Measurements from ENCODE around the gene CER1. TPM values are rescaled to one million over a fixed set of nuclear protein-coding genes. Genes with fewer than 3 reads are reported as not detected.

Gene CER1
- polyA plus RNA-seq, 1 of the 3 experiments (the other 2 are of a cell fraction) = not detected

- no peak for TF ChIP-seq TEAD4 (IDR thresholded peaks at IDR 0.05; ENCODE audit: borderline replicate concordance, insufficient read depth)
These were observed 768 bp upstream of the CER1 start (continued) for GRCh38 chr9:14723301-14723700.

- ChIA-PET POLR2A (no interaction called here), CTCF (no interaction called here)
- Histone ChIP-seq H3K9me2 (no peaks in the 10 kb centered on the region), H3K4me1 (ENCODE audit: control insufficient read depth in 1 of 2, insufficient read depth in 2 of 2, low read depth in 1 of 2, low read length in 1 of 2) (no peaks in the 10 kb centered on the region; a peak in 1 of 4 replicates), H4K20me1 (ENCODE audit: insufficient read depth) (no peaks in the 10 kb centered on the region), H3K9ac (no peak overlapping the region), H3K27ac (ENCODE audit: low read depth in 2 of 2, low read length in 1 of 2) (no peak overlapping the region), H3K4me3 (ENCODE audit: low read depth in 2 of 2, low read length in 1 of 2) (no peak overlapping the region), H3K9me3 (no peaks in the 10 kb centered on the region), H3F3A (replicated peaks; ENCODE audit: insufficient read depth) (no peaks in the 10 kb centered on the region), H2AFZ (ENCODE audit: low read depth) (no peak overlapping the region), H3K27me3 (ENCODE audit: insufficient read depth) (peaks cover 5% of the 10 kb centered on the region; the same call in 1 of the 2 replicates), H3K36me3 (replicated peaks in 1 of 2; ENCODE audit: control insufficient read depth in 1 of 2, insufficient read depth in 2 of 2, low read length in 1 of 2) (no peaks in the 10 kb centered on the region), H3K79me2 (ENCODE audit: insufficient read depth) (no peaks in the 10 kb centered on the region), H3K4me2 (no peak overlapping the region)
- DNase-seq = no peak
- TF ChIP-seq MAX (IDR thresholded peaks at IDR 0.05; ENCODE audit: low read depth) (no peak), MEF2A (IDR thresholded peaks at IDR 0.05; ENCODE audit: borderline replicate concordance, low read depth) (no peak), CHD2 (IDR thresholded peaks at IDR 0.05; ENCODE audit: low read length, partially characterized antibody) (no peak), SMC3 (IDR thresholded peaks at IDR 0.05; ENCODE audit: low read depth, low read length) (no peak), ELF1 (IDR thresholded peaks at IDR 0.05) (no peak), FOXM1 (IDR thresholded peaks at IDR 0.05; ENCODE audit: low read depth) (no peak), TAF1 (IDR thresholded peaks at IDR 0.05; ENCODE audit: borderline replicate concordance, low read depth, low read length) (no peak), JUND (IDR thresholded peaks at IDR 0.05) (no peak), YY1 (IDR thresholded peaks at IDR 0.05; ENCODE audit: low read depth) (no peak), GATA2 (CRISPR knock-in tag; IDR thresholded peaks at IDR 0.05) (no peak), RXRA (IDR thresholded peaks at IDR 0.05; ENCODE audit: borderline replicate concordance, low read depth) (no peak), PBX3 (IDR thresholded peaks at IDR 0.05) (no peak), FOXJ3 (CRISPR knock-in tag; IDR thresholded peaks at IDR 0.05) (no peak)
- TF ChIP-seq, protein P1, sequence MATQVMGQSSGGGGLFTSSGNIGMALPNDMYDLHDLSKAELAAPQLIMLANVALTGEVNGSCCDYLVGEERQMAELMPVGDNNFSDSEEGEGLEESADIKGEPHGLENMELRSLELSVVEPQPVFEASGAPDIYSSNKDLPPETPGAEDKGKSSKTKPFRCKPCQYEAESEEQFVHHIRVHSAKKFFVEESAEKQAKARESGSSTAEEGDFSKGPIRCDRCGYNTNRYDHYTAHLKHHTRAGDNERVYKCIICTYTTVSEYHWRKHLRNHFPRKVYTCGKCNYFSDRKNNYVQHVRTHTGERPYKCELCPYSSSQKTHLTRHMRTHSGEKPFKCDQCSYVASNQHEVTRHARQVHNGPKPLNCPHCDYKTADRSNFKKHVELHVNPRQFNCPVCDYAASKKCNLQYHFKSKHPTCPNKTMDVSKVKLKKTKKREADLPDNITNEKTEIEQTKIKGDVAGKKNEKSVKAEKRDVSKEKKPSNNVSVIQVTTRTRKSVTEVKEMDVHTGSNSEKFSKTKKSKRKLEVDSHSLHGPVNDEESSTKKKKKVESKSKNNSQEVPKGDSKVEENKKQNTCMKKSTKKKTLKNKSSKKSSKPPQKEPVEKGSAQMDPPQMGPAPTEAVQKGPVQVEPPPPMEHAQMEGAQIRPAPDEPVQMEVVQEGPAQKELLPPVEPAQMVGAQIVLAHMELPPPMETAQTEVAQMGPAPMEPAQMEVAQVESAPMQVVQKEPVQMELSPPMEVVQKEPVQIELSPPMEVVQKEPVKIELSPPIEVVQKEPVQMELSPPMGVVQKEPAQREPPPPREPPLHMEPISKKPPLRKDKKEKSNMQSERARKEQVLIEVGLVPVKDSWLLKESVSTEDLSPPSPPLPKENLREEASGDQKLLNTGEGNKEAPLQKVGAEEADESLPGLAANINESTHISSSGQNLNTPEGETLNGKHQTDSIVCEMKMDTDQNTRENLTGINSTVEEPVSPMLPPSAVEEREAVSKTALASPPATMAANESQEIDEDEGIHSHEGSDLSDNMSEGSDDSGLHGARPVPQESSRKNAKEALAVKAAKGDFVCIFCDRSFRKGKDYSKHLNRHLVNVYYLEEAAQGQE (IDR thresholded peaks at IDR 0.05; ENCODE audit: low read depth, low read length) = no peak
- TF ChIP-seq, protein P2, sequence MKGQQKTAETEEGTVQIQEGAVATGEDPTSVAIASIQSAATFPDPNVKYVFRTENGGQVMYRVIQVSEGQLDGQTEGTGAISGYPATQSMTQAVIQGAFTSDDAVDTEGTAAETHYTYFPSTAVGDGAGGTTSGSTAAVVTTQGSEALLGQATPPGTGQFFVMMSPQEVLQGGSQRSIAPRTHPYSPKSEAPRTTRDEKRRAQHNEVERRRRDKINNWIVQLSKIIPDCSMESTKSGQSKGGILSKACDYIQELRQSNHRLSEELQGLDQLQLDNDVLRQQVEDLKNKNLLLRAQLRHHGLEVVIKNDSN (IDR thresholded peaks at IDR 0.05; ENCODE audit: borderline replicate concordance, low read depth) = no peak
- 55% methylated on average over 8 of the region's 8 CpGs for WGBS (ENCODE audit: low lambda C conversion rate)
These were observed 3.2 kb downstream of the CER1 start for GRCh38 chr9:14719231-14719923.

Data from SK-N-SH (cell line).